SK-N-SH (cell line): ENCODE measurements around the gene UCMA.

Experiments
- CTCF ChIP-seq: fragments of 200-600 bp; sonication (generic); IDR thresholded peaks from 2 replicates; pipeline ENCODE4 v1.6.1; 2017; ENCODE audit warnings: antibody characterized with exemption, mild to moderate bottlenecking, moderate library complexity
- EP300 ChIP-seq, 2 experiments: IDR thresholded peaks; 2 replicates each; pipeline versions ENCODE4 v1.4.0 to v1.6.1; 2012; ENCODE audit warnings: borderline replicate concordance in 1 of 2, low read depth in 1 of 2, low read length in 1 of 2
- SMC3 ChIP-seq: IDR thresholded peaks from 2 replicates; pipeline ENCODE4 v1.6.1; 2012; ENCODE audit warnings: low read depth, low read length, improper control_type of control experiment
- USF2 ChIP-seq: fragments of 150-350 bp; IDR thresholded peaks from 2 replicates; pipeline ENCODE4 v1.6.1; 2017; ENCODE audit warnings: antibody characterized with exemption, low read length, low read depth, borderline replicate concordance

- TF ChIP-seq CTCF = no peak
- no peak for TF ChIP-seq SMC3
- TF ChIP-seq EP300 (IDR thresholded peaks at IDR 0.05; ENCODE audit: borderline replicate concordance in 1 of 2, low read depth in 1 of 2, low read length in 1 of 2) = no peak
- TF ChIP-seq USF2 = no peak
Measured at GRCh38 chr10:13187135-13187534, 47.0 kb downstream of the UCMA start.
